ENCODE data around the gene GJD2. TPM values are rescaled to one million over a fixed set of nuclear protein-coding genes. Genes with fewer than 3 reads are reported as not detected.

The GJD2 gene
- total RNA-seq, 1 experiment from 2014 or later = not detected

DNA sequence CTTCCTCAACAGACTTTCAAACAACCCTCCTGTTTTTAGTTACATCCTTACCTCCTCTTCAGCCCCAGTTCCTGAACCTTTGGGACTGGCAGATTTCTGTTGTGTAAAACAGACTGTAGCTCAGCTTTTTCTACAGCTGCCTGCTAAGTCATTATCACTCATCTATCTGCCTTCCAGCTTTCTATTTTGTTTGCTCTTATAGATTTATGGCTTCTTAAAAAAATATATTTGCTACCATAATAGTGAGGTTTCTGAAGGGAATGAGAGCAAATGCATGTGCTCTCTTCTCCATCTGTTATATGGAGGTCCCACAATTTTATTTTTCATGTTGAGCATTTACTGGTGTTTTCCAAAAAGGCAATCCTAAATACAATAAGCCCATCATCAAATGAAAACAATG, 18.2 kb upstream of the GJD2 start:
- H3K36me3 ChIP-seq (ENCODE audit: control insufficient read depth, insufficient read depth, low read length) = no peaks in the 10 kb centered on the region
- no peak for ATAC-seq
- TF ChIP-seq, protein P1, sequence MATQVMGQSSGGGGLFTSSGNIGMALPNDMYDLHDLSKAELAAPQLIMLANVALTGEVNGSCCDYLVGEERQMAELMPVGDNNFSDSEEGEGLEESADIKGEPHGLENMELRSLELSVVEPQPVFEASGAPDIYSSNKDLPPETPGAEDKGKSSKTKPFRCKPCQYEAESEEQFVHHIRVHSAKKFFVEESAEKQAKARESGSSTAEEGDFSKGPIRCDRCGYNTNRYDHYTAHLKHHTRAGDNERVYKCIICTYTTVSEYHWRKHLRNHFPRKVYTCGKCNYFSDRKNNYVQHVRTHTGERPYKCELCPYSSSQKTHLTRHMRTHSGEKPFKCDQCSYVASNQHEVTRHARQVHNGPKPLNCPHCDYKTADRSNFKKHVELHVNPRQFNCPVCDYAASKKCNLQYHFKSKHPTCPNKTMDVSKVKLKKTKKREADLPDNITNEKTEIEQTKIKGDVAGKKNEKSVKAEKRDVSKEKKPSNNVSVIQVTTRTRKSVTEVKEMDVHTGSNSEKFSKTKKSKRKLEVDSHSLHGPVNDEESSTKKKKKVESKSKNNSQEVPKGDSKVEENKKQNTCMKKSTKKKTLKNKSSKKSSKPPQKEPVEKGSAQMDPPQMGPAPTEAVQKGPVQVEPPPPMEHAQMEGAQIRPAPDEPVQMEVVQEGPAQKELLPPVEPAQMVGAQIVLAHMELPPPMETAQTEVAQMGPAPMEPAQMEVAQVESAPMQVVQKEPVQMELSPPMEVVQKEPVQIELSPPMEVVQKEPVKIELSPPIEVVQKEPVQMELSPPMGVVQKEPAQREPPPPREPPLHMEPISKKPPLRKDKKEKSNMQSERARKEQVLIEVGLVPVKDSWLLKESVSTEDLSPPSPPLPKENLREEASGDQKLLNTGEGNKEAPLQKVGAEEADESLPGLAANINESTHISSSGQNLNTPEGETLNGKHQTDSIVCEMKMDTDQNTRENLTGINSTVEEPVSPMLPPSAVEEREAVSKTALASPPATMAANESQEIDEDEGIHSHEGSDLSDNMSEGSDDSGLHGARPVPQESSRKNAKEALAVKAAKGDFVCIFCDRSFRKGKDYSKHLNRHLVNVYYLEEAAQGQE (IDR thresholded peaks at IDR 0.05; ENCODE audit: insufficient read depth in 1 of 2, low read depth in 2 of 2, low read length in 1 of 2) = no peak
- TF ChIP-seq POLR2AphosphoS5 (IDR thresholded peaks at IDR 0.05; ENCODE audit: low read depth, low read length) (no peak), TCF7L2 (IDR thresholded peaks at IDR 0.05; ENCODE audit: low read depth, low read length) (no peak), SIN3A (IDR thresholded peaks at IDR 0.05; ENCODE audit: borderline replicate concordance, insufficient read depth, low read depth, low read length) (no peak)
- TF ChIP-seq, protein P2, sequence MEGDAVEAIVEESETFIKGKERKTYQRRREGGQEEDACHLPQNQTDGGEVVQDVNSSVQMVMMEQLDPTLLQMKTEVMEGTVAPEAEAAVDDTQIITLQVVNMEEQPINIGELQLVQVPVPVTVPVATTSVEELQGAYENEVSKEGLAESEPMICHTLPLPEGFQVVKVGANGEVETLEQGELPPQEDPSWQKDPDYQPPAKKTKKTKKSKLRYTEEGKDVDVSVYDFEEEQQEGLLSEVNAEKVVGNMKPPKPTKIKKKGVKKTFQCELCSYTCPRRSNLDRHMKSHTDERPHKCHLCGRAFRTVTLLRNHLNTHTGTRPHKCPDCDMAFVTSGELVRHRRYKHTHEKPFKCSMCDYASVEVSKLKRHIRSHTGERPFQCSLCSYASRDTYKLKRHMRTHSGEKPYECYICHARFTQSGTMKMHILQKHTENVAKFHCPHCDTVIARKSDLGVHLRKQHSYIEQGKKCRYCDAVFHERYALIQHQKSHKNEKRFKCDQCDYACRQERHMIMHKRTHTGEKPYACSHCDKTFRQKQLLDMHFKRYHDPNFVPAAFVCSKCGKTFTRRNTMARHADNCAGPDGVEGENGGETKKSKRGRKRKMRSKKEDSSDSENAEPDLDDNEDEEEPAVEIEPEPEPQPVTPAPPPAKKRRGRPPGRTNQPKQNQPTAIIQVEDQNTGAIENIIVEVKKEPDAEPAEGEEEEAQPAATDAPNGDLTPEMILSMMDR (IDR thresholded peaks at IDR 0.05) = no peak
- in situ Hi-C loops (cut with HindIII; ENCODE audit: low pct_unique_long_range_greater_than_20kb, low sequenced_read_pairs) = no loop called here
- H3K4me3 ChIP-seq (ENCODE audit: low read depth in 2 of 2, low read length in 2 of 2) = no peak overlapping the region
- no peak overlapping the region for H3K27ac ChIP-seq (ENCODE audit: low read length)
- H3K4me1 ChIP-seq (ENCODE audit: control insufficient read depth, insufficient read depth, low read length) = no peaks in the 10 kb centered on the region
- POLR2A ChIA-PET = no interaction called here
- intact Hi-C loops (cut with micrococcal nuclease; ENCODE audit: unreplicated experiment) = no loop called here
- no peaks in the 10 kb centered on the region for H3K9me3 ChIP-seq (ENCODE audit: control insufficient read depth, insufficient read depth, low read depth, low read length)
- no peak for DNase-seq (ENCODE audit: low read depth, low spot score)
- BruUV-seq (replicated peaks) = no TSS peak
- CTCF ChIA-PET = interaction anchor here (0.7 kb wide), 1 partner anchor 21 kb away, joined by 3 read pairs; no protein-coding TSS in a partner anchor
- H3K27me3 ChIP-seq (ENCODE audit: control insufficient read depth, insufficient read depth, low read length) = peaks cover 20% of the 10 kb centered on the region

DNA sequence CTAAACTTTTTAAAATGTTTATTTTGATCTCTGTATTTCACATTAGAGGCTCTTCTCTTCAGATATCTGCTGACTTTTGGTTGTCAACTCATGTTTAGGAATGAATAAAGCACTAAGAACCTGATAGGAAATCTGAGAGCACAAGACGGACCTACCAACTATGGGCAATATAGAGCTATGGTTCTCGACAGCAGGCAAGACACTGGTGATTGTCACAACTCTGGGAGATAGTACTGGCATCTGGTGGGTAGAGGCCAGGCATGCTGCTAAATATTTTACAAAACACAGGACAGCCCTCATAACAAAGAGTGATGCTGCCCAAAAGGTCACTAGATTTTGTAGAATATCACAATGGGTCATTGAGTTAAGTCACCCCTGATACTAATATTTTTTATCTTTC, 17.5 kb upstream of the GJD2 start:
- DNase-seq (ENCODE audit: low read depth, low spot score) (no peak), ATAC-seq (no peak)
- Histone ChIP-seq H3K27me3 (ENCODE audit: control insufficient read depth, insufficient read depth, low read length) (peaks cover 20% of the 10 kb centered on the region), H3K36me3 (ENCODE audit: control insufficient read depth, insufficient read depth, low read length) (no peaks in the 10 kb centered on the region), H3K27ac (ENCODE audit: low read length) (no peak overlapping the region), H3K4me1 (ENCODE audit: control insufficient read depth, insufficient read depth, low read length) (no peaks in the 10 kb centered on the region), H3K4me3 (ENCODE audit: low read depth in 2 of 2, low read length in 2 of 2) (no peak overlapping the region), H3K9me3 (ENCODE audit: control insufficient read depth, insufficient read depth, low read depth, low read length) (no peaks in the 10 kb centered on the region)
- in situ Hi-C loops (cut with HindIII; ENCODE audit: low pct_unique_long_range_greater_than_20kb, low sequenced_read_pairs) = no loop called here
- TF ChIP-seq TCF7L2 (IDR thresholded peaks at IDR 0.05; ENCODE audit: low read depth, low read length) (no peak), SIN3A (IDR thresholded peaks at IDR 0.05; ENCODE audit: borderline replicate concordance, insufficient read depth, low read depth, low read length) (no peak), POLR2AphosphoS5 (IDR thresholded peaks at IDR 0.05; ENCODE audit: low read depth, low read length) (no peak)
- TF ChIP-seq, protein P1 (IDR thresholded peaks at IDR 0.05; ENCODE audit: insufficient read depth in 1 of 2, low read depth in 2 of 2, low read length in 1 of 2) = no peak
- TF ChIP-seq, protein P2 (IDR thresholded peaks at IDR 0.05) = no peak
- no TSS peak for BruUV-seq (replicated peaks)
- POLR2A ChIA-PET = no interaction called here
- intact Hi-C loops (cut with micrococcal nuclease; ENCODE audit: unreplicated experiment) = no loop called here
- CTCF ChIA-PET = no interaction called here

Data from Panc1 (cell line).